Esophagus squamous epithelium (tissue), 5 donors: ENCODE data around the gene TRAK1. TPM values are rescaled to one million over a fixed set of nuclear protein-coding genes. Genes with fewer than 3 reads are reported as not detected.
A peak's percentile ranks its signal among the peaks of the same experiment; 100 is the strongest.

Source experiments
- DNase-seq: peaks from one replicate; lab custom pipeline; 2025; lab: John Stamatoyannopoulos, UW
- H3K27ac ChIP-seq, 4 donors: fragments of 200-600 bp; sonication (generic); one replicate each; pipeline ENCODE4 v1.5.1; 2016 to 2019; ENCODE audit warnings: mild to moderate bottlenecking in 1 of 4
- H3K27me3 ChIP-seq, 4 donors: fragments of 200-600 bp; sonication (generic); 1 replicate in 3 of 4; 2 replicates in 1 of 4; pipeline versions ENCODE4 v1.5.1 to v1.6.0; 2017 to 2021; ENCODE audit warnings: antibody characterized with exemption in 1 of 4
- H3K36me3 ChIP-seq, 3 donors: fragments of 200-600 bp; sonication (generic); one replicate each; pipeline ENCODE4 v1.5.1; 2016 to 2019
- H3K4me1 ChIP-seq, 3 donors: fragments of 200-600 bp; sonication (generic); one replicate each; pipeline ENCODE4 v1.5.1; 2017 to 2019
- H3K4me3 ChIP-seq, 4 donors: fragments of 200-600 bp; sonication (generic); 1 replicate in 3 of 4; 2 replicates in 1 of 4; pipeline ENCODE4 v1.5.1; 2016 to 2019; ENCODE audit warnings: mild to moderate bottlenecking in 2 of 4, moderate library complexity in 1 of 4
- H3K9me3 ChIP-seq, 3 donors: fragments of 200-600 bp; sonication (generic); one replicate each; pipeline ENCODE4 v1.5.1; 2016 to 2019
- CTCF ChIP-seq, 6 experiments: fragments of 450-650 bp in 4 of 6; fragments of 200-600 bp in 2 of 6; sonication (generic) in 2 of 6; IDR thresholded peaks; one replicate each; pipeline ENCODE4 v1.5.1; 2016 to 2019; ENCODE audit warnings: antibody characterized with exemption in 6 of 6, mild to moderate bottlenecking in 4 of 6, moderate library complexity in 4 of 6
- POLR2A ChIP-seq, 4 donors: fragments of 450-650 bp; IDR thresholded peaks; one replicate each; pipeline ENCODE4 v1.6.1; 2017; ENCODE audit warnings: antibody characterized with exemption in 4 of 4, mild to moderate bottlenecking in 4 of 4, moderate library complexity in 3 of 4
- WGBS, 2 donors: methylation state at CpG; one replicate each; pipeline ENCODE4 v1.1.5; 2018; 5-methylcytosine and 5-hydroxymethylcytosine counted together
- intact Hi-C: fragments of 100-400 bp; cut with DNase I; formaldehyde crosslinking; loops from one replicate; pipeline ENCODE4 v1.15.0; 2022
- total RNA-seq, 4 donors: library from RNA; depleted of rRNA; stranded (reverse); fragments of >200 nt; gene quantifications; one replicate each; pipeline ENCODE4 v1.1.0, GENCODE V29; 2016
- donor health status: DM: yes; HTN: yes; CAD: no.

TRAK1 gene
- total RNA-seq, 4 donors from 2014 or later = 31.8 to 40.6 (median 37.7) TPM

- Histone ChIP-seq H3K36me3 (peaks cover 0 to 11% (median 6%) of the 10 kb centered on the region in 3 donors), H3K27ac (peak overlapping the region in 3 of 4 donors; percentile 2 to 36 (median 10)), H3K27me3 (no peaks in the 10 kb centered on the region), H3K4me3 (no peak overlapping the region), H3K4me1 (peaks cover 37 to 88% (median 60%) of the 10 kb centered on the region in 3 donors), H3K9me3 (no peaks in the 10 kb centered on the region)
- intact Hi-C loops = no loop called here
- WGBS, 2 donors = 17 to 50% methylated on average over 3 of the region's 3 CpGs
- TF ChIP-seq CTCF (IDR thresholded peaks at IDR 0.05) (no peak), POLR2A (IDR thresholded peaks at IDR 0.05) (no peak)
- no peak for DNase-seq
These were observed 29.7 kb downstream of the TRAK1 start for GRCh38 chr3:42120866-42121265.

- no peak for DNase-seq
- Histone ChIP-seq H3K27me3 (no peaks in the 10 kb centered on the region), H3K36me3 (peaks cover 0 to 27% (median 6%) of the 10 kb centered on the region in 3 donors), H3K27ac (peak overlapping the region; percentile 67 to 79 (median 72)), H3K4me1 (peaks cover 30 to 72% (median 51%) of the 10 kb centered on the region in 3 donors), H3K9me3 (no peaks in the 10 kb centered on the region), H3K4me3 (no peak overlapping the region)
- intact Hi-C loops = no loop called here
- TF ChIP-seq CTCF (IDR thresholded peaks at IDR 0.05) = no peak
- no peak for TF ChIP-seq POLR2A (IDR thresholded peaks at IDR 0.05)
- 46 to 59% methylated on average over 3 to 4 of the region's 4 CpGs for WGBS, 2 donors
These were observed 31.3 kb downstream of the TRAK1 start for GRCh38 chr3:42122261-42123011.

GRCh38 chr3:42123012-42123581, 31.9 kb downstream of the TRAK1 start:
- DNase-seq = no peak
- peaks cover 27 to 70% (median 46%) of the 10 kb centered on the region in 3 donors for H3K4me1 ChIP-seq
- H3K9me3 ChIP-seq = no peaks in the 10 kb centered on the region
- peaks cover 0 to 32% (median 6%) of the 10 kb centered on the region in 3 donors for H3K36me3 ChIP-seq
- no peaks in the 10 kb centered on the region for H3K27me3 ChIP-seq
- WGBS, 2 donors = 16 to 35% methylated on average over 8 of the region's 8 CpGs
- TF ChIP-seq CTCF (IDR thresholded peaks at IDR 0.05) = no peak
- no peak for TF ChIP-seq POLR2A (IDR thresholded peaks at IDR 0.05)
- intact Hi-C loops = no loop called here
- H3K27ac ChIP-seq = peak overlapping the region; percentile 67 to 79 (median 72)
- no peak overlapping the region for H3K4me3 ChIP-seq

- TF ChIP-seq POLR2A (IDR thresholded peaks at IDR 0.05) (no peak), CTCF (IDR thresholded peaks at IDR 0.05) (no peak)
- Histone ChIP-seq H3K4me1 (peaks cover 27 to 70% (median 38%) of the 10 kb centered on the region in 3 donors), H3K27me3 (no peaks in the 10 kb centered on the region), H3K36me3 (peaks cover 0 to 32% (median 6%) of the 10 kb centered on the region in 3 donors), H3K27ac (peak overlapping the region in 3 of 4 donors; percentile 69 to 79 (median 75)), H3K9me3 (no peaks in the 10 kb centered on the region), H3K4me3 (no peak overlapping the region)
- DNase-seq = no peak
- intact Hi-C loops = no loop called here
- WGBS, 2 donors = 92 to 98% methylated on average over 3 to 5 of the region's 5 CpGs
These were observed 32.9 kb downstream of the TRAK1 start for GRCh38 chr3:42123824-42124658.
